GM12801 (cell line): Measurements from ENCODE around the gene CTLA4.

Experiments used
- TF ChIP-seq, protein P1 (sequence below): IDR thresholded peaks from one replicate; pipeline ENCODE4 v1.5.1; 2011; ENCODE audit warnings: control low read depth; ENCODE audit not compliant: insufficient read length; ENCODE audit errors: extremely low read depth

Gene CTLA4

DNA sequence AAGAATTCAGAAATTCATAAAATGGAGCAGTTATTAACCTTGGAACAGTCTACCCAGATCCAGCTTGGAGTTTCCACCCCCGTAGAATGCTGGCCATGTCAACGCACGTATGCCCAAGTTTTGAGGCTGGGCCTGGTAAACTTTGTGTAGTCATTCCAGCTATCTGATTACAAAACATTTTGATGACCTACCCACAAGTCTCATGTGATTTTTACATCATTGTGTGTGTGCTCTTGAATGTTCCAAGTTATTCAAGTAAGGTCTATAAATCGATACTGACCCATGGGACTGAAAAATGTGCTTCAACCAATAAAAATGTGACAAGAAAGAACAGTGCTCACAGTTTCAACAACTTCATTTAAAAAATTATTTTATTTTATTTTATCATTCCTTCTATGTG, 36.5 kb downstream of the CTLA4 start:
- TF ChIP-seq, protein P1, sequence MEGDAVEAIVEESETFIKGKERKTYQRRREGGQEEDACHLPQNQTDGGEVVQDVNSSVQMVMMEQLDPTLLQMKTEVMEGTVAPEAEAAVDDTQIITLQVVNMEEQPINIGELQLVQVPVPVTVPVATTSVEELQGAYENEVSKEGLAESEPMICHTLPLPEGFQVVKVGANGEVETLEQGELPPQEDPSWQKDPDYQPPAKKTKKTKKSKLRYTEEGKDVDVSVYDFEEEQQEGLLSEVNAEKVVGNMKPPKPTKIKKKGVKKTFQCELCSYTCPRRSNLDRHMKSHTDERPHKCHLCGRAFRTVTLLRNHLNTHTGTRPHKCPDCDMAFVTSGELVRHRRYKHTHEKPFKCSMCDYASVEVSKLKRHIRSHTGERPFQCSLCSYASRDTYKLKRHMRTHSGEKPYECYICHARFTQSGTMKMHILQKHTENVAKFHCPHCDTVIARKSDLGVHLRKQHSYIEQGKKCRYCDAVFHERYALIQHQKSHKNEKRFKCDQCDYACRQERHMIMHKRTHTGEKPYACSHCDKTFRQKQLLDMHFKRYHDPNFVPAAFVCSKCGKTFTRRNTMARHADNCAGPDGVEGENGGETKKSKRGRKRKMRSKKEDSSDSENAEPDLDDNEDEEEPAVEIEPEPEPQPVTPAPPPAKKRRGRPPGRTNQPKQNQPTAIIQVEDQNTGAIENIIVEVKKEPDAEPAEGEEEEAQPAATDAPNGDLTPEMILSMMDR: no peak

DNA sequence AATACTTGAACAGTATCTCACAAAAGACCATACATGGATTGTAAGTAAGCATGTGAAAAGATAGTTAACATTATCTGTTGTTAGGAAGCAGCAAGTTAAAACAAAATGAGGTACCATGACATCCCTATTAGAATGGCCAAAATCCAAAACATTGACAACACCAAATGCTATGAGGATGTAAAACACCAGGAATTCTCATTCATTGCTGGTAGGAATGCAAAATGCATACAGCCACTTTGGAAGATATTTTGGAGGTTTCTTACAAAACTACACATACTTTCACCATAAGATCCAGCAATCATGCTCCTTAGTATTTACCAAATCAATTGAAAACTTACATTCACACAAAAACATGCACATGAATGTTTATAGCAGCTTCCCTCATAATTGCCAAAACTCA, 38.1 kb downstream of the CTLA4 start:
- TF ChIP-seq, protein P1: no peak

DNA sequence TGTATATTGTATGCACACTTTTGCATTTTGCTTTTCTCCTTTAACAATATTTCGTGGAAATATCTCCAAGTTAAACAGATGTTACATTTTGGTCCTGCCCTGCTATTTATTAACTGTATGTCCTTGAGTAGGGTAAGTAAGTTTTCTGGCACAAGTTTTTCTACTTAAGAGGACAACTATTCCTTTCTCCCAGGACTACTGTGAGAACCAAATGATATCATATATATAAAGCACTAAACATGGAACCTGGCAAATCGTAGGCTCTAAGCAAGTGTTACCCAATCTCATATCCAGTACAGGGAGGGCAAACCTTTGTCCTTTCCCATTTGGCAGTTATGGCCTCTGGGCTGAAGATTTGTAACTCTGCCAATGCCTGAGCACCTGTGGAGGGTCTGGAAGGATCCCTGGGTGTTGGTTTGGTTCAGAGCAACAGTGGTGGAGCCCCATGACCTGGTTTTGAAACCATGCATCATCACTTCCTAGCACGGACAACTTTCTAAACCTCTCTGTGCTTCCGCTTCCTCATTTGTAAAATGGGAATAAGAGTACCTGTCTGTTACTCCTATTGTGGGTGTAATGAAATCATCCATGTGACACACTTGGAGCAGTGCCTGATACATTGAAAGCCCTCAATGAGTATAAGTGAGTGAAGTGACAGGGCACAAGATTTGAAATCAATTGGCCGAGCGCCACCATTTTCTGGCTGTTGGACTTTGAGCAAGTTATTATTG, 40.7 kb downstream of the CTLA4 start:
- TF ChIP-seq, protein P1: no peak

DNA sequence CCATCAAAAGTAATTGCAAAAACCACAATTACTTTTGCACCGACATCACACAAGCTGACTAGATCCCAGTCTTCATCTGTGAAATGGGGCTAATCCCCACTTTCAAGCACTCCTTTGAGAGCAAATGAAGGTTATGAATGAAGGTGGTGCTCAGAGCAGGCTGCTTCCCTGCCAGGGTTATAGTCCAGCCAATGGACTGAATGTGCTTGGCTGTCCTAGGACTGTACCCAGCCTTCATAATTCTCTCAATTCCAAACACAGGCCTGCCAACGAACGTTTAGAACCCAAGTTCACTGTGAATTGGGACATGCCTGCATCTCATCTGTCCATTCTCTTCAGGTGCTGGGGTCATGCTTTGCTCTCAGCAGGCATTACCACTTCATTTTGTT, 41.2 kb downstream of the CTLA4 start:
- TF ChIP-seq, protein P1: no peak

DNA sequence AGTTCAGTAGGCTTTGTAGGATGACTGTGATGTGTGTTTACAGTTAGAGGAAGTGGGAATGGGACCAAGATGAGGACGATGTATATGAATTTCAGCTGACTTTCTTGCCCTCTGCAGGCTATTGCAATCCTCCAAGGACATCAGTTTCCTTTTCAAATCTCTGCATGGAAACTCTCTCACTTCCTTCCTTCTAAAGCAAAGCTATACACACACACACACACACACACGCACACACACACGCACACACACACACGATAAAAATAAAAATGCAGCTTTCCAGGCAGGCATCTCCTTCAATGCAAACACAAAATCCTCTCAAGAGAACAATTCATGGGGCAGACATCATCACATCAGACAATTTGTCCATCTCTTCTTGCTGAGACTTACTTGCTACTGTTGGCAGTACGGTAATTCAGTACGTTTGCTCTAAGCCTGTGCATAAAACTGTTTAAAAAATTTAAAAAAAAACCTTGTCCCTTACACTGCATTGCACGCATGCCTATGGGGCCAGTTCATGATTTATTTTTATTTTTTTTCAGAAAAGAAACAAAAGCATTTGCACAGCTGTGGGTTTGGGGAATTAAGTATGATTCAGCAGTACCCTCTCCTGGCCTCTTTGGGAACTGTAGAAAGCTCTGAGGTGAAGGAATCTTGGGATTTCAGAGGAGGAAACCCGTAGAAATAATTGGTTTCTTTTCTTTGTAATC, 41.8 kb downstream of the CTLA4 start:
- TF ChIP-seq, protein P1: no peak

DNA sequence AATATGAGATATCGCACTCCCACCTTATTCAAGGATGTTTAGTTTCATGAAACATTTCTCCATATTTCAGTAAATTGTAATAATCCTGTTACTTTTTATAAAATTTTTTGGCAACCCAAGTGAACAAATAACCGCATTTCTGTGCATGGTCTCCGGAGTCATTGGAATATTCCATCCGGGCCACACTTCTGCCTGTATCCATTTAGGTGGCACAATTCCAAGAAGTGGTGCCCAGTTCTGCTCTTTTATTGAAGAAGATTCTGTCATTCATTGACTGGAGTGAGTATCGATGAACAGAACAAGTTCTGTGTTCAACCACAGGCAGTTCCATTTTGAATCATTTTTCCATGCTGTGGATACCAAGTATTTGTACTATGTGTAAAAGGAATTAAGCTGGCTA, 42.4 kb downstream of the CTLA4 start:
- TF ChIP-seq, protein P1: no peak

DNA sequence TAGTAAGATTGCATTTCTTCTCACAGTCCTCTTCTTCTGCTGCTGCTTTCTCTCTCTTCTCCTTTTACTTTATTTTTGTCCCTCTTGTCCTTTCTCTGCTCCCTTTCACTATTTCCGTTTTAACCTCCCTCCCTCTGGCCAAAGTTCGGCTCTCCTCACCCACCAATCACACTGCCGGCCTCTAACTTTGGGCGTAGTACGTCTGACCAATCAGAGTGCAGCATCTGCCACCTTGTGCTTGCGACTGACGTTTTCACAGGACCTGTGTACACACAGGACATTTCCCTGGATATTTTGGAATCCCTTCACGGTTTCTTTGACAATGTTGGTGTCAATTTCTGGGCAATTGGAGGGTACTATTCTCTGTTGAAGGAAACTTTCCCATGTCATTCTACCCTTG, 46.4 kb downstream of the CTLA4 start:
- TF ChIP-seq, protein P1: no peak
